MM.1S (cell line): ENCODE results near the gene SYNE2.

Experiments
- CTCF ChIP-seq: fragments of 300-600 bp; sonication (generic); IDR thresholded peaks from 2 replicates; pipeline ENCODE4 v1.5.1; 2016; ENCODE audit warnings: antibody characterized with exemption, low read length, mixed read lengths
- EZH2 ChIP-seq: fragments of 300-600 bp; sonication (generic); optimal IDR thresholded peaks from 2 replicates; pipeline ENCODE3; 2017; ENCODE audit warnings: low read depth, mild to moderate bottlenecking, antibody characterized with exemption, low read length, mixed read lengths
- EZH2phosphoT487 ChIP-seq: fragments of 300-600 bp; sonication (generic); IDR thresholded peaks from 2 replicates; pipeline ENCODE4 v1.6.1; 2018; ENCODE audit warnings: antibody characterized with exemption, low read length

DNA sequence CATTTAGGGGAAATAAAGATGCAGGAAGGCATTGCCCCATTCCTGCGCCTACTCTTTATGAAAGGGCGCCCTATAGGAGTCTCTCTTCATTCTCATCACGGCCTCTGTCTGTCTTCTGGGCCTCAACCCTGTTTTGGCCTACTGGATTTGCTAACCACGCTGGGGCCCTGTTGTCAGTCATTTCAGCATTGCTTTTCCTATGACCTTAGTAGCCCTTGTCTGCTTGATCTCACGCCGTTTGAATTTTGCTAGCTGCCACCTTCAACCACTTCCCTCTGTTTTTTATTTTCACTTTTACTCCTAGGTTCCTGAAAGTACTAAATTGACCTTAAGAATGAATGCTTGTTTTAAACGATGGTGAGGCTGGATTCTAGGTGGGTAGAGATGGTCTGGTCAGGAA is 139.0 kb downstream of the SYNE2 start:
- TF ChIP-seq EZH2 (no peak), CTCF (no peak), EZH2phosphoT487 (no peak)
